OCI-M1 (cell line): Measurements from ENCODE around the gene SDR39U1.

Source experiments
- DNase-seq: peaks from one replicate; lab custom pipeline; 2025; lab: John Stamatoyannopoulos, UW

Gene SDR39U1

GRCh38 chr14:24429395-24430142 lies 13.0 kb downstream of the SDR39U1 start, which contains the start of the genes CBLN3 and KHNYN:
TSS of gene CBLN3 (minus strand) at chr14:24429668. CDS start at chr14:24429054, 614 bp downstream.
TSS of gene KHNYN (plus strand) at chr14:24429954. CDS start at chr14:24430731, 777 bp downstream.
- DNase-seq: peak; percentile 91

- no peak for DNase-seq
These were observed 13.8 kb downstream of the SDR39U1 start for GRCh38 chr14:24428628-24429394.

GRCh38 chr14:24427537-24428508 lies 14.8 kb downstream of the SDR39U1 start:
- no peak for DNase-seq

- no peak for DNase-seq
These were observed 15.6 kb downstream of the SDR39U1 start for GRCh38 chr14:24426912-24427536.

- DNase-seq: no peak
These were observed 16.2 kb downstream of the SDR39U1 start for GRCh38 chr14:24426150-24426911.

GRCh38 chr14:24425704-24426103 lies 16.9 kb downstream of the SDR39U1 start:
- DNase-seq: peak; percentile 92

GRCh38 chr14:24422694-24423601 lies 19.6 kb downstream of the SDR39U1 start:
- no peak for DNase-seq

GRCh38 chr14:24422261-24422660 lies 20.3 kb downstream of the SDR39U1 start:
- DNase-seq: peak; percentile 38

- DNase-seq: no peak
These were observed 24.1 kb downstream of the SDR39U1 start for GRCh38 chr14:24418492-24418873.

- DNase-seq: no peak
These were observed 24.6 kb downstream of the SDR39U1 start for GRCh38 chr14:24417832-24418491.

GRCh38 chr14:24416932-24417619 lies 25.5 kb downstream of the SDR39U1 start:
- DNase-seq: no peak

GRCh38 chr14:24416254-24416931 lies 26.2 kb downstream of the SDR39U1 start:
- DNase-seq: peak; percentile 64

- DNase-seq: no peak
These were observed 26.9 kb downstream of the SDR39U1 start for GRCh38 chr14:24415421-24416253.

GRCh38 chr14:24414732-24415420 lies 27.7 kb downstream of the SDR39U1 start:
- DNase-seq: no peak

- DNase-seq: no peak
These were observed 28.5 kb downstream of the SDR39U1 start for GRCh38 chr14:24414077-24414476.
